ENCODE data around the gene MLNR. TPM values are rescaled to one million over a fixed set of nuclear protein-coding genes. Genes with fewer than 3 reads are reported as not detected.
A peak's percentile ranks its signal among the peaks of the same experiment; 100 is the strongest.

The MLNR gene
- total RNA-seq, result not detected
- long read RNA-seq, result 0 reads

DNA sequence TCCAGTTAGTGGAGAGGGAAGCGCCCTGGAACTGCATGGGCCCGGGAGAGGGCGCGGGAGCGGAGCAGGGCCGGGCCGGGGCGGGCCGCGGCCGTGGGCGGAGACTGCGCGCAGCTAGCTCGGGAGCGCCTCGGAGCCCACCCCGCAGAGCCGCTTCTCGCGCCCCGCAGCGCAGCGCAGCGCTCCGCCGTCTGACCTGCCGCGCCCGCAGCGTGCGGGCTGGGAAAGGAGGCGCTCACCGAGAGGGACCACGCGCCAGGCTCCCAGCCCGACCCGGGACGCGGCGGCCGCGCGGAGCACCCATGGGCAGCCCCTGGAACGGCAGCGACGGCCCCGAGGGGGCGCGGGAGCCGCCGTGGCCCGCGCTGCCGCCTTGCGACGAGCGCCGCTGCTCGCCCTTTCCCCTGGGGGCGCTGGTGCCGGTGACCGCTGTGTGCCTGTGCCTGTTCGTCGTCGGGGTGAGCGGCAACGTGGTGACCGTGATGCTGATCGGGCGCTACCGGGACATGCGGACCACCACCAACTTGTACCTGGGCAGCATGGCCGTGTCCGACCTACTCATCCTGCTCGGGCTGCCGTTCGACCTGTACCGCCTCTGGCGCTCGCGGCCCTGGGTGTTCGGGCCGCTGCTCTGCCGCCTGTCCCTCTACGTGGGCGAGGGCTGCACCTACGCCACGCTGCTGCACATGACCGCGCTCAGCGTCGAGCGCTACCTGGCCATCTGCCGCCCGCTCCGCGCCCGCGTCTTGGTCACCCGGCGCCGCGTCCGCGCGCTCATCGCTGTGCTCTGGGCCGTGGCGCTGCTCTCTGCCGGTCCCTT lies at the start of gene MLNR:
Gene MLNR, plus strand, starts transcription at position 303 of the 820 bp plus-strand sequence. Its CDS starts 0 bp downstream, at position 303.
- peak; percentile 68 for DNase-seq
- ATAC-seq, result peak; percentile 71
- TF ChIP-seq, protein P1, sequence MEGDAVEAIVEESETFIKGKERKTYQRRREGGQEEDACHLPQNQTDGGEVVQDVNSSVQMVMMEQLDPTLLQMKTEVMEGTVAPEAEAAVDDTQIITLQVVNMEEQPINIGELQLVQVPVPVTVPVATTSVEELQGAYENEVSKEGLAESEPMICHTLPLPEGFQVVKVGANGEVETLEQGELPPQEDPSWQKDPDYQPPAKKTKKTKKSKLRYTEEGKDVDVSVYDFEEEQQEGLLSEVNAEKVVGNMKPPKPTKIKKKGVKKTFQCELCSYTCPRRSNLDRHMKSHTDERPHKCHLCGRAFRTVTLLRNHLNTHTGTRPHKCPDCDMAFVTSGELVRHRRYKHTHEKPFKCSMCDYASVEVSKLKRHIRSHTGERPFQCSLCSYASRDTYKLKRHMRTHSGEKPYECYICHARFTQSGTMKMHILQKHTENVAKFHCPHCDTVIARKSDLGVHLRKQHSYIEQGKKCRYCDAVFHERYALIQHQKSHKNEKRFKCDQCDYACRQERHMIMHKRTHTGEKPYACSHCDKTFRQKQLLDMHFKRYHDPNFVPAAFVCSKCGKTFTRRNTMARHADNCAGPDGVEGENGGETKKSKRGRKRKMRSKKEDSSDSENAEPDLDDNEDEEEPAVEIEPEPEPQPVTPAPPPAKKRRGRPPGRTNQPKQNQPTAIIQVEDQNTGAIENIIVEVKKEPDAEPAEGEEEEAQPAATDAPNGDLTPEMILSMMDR (IDR thresholded peaks at IDR 0.05), result peak; percentile 13
- peaks cover 40% of the 10 kb centered on the region for H3K27me3 ChIP-seq
- H3K27ac ChIP-seq, result no peak within 1 kb of the TSS
- H3K4me3 ChIP-seq, result peak within 1 kb of the TSS; percentile 39
- H3K9me3 ChIP-seq, result no peaks in the 10 kb centered on the region
- no peaks in the 10 kb centered on the region for H3K36me3 ChIP-seq
- intact Hi-C loops (cut with DNase I), result no loop called here
- H3K4me1 ChIP-seq, result peaks cover 6% of the 10 kb centered on the region

DNA sequence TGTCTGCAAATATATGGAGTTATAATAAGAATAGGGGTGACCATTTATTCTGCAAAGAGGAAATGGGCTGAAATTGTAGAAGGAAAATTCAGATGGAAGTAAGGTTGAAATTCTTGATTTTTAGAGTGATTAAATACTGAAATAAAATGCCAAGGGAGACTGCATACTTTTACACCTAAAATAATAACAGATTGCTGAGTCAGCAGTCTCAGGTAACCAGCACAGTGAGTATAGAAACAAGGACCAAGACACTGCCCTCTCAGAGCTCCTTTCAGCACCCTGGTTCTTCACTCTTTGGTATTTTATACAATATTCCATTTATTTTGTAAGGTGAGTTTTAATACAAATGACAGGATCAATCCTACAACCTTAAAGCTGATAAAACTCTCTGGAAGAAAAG lies 48.8 kb upstream of the MLNR start:
- intact Hi-C loops (cut with DNase I), result no loop called here
- no peak overlapping the region for H3K27ac ChIP-seq
- no peaks in the 10 kb centered on the region for H3K27me3 ChIP-seq
- TF ChIP-seq, protein P1 (IDR thresholded peaks at IDR 0.05), result no peak
- H3K4me3 ChIP-seq, result no peak overlapping the region
- DNase-seq, result no peak
- H3K9me3 ChIP-seq, result no peaks in the 10 kb centered on the region
- ATAC-seq, result no peak
- H3K4me1 ChIP-seq, result no peaks in the 10 kb centered on the region
- peaks cover 55% of the 10 kb centered on the region for H3K36me3 ChIP-seq

- Histone ChIP-seq H3K36me3 (peaks cover 37% of the 10 kb centered on the region), H3K4me1 (no peaks in the 10 kb centered on the region), H3K27me3 (no peaks in the 10 kb centered on the region), H3K4me3 (no peak overlapping the region), H3K9me3 (no peaks in the 10 kb centered on the region), H3K27ac (no peak overlapping the region)
- no peak for DNase-seq
- TF ChIP-seq, protein P1 (IDR thresholded peaks at IDR 0.05), result no peak
- intact Hi-C loops (cut with DNase I), result no loop called here
- peak; percentile 31 for ATAC-seq
Observed at GRCh38 chr13:49183672-49184325, 36.3 kb upstream of the MLNR start.

GRCh38 chr13:49184621-49185020 lies 35.5 kb upstream of the MLNR start:
- Histone ChIP-seq H3K36me3 (peaks cover 37% of the 10 kb centered on the region), H3K4me3 (no peak overlapping the region), H3K4me1 (no peaks in the 10 kb centered on the region), H3K27ac (no peak overlapping the region), H3K9me3 (no peaks in the 10 kb centered on the region), H3K27me3 (no peaks in the 10 kb centered on the region)
- no peak for ATAC-seq
- TF ChIP-seq, protein P1 (IDR thresholded peaks at IDR 0.05), result no peak
- no peak for DNase-seq
- intact Hi-C loops (cut with DNase I), result no loop called here

GRCh38 chr13:49185264-49185663 lies 34.9 kb upstream of the MLNR start:
- intact Hi-C loops (cut with DNase I), result no loop called here
- no peaks in the 10 kb centered on the region for H3K27me3 ChIP-seq
- DNase-seq (no peak), ATAC-seq (peak; percentile 39)
- H3K4me1 ChIP-seq, result no peaks in the 10 kb centered on the region
- no peak overlapping the region for H3K4me3 ChIP-seq
- no peak overlapping the region for H3K27ac ChIP-seq
- peaks cover 37% of the 10 kb centered on the region for H3K36me3 ChIP-seq
- TF ChIP-seq, protein P1 (IDR thresholded peaks at IDR 0.05), result no peak
- H3K9me3 ChIP-seq, result no peaks in the 10 kb centered on the region

Data from upper lobe of right lung (tissue), 1 donor.